ENCODE data around the gene WDR83. TPM values are rescaled to one million over a fixed set of nuclear protein-coding genes. Genes with fewer than 3 reads are reported as not detected.
A peak's percentile ranks its signal among the peaks of the same experiment; 100 is the strongest.

Gene WDR83
- total and polyA plus RNA-seq, 2 of the 4 experiments (the other 2 are of a cell fraction), result 5.9 to 8.9 TPM

- Histone ChIP-seq H2AFZ (replicated peaks; ENCODE audit: low read length, poor library complexity) (no peak overlapping the region), H3K36me3 (ENCODE audit: control insufficient read depth, insufficient read depth, low read length) (peaks cover 49% of the 10 kb centered on the region), H3K4ac (ENCODE audit: low read depth, low read length) (no peak overlapping the region), H2BK20ac (ENCODE audit: low read depth, low read length) (no peak overlapping the region), H3K79me1 (ENCODE audit: low read depth in 1 of 2, low read length in 2 of 2) (peaks cover 6 to 15% of the 10 kb centered on the region in 2 experiments), H3K14ac (replicated peaks; ENCODE audit: low read depth, low read length) (no peak overlapping the region), H3K27ac (ENCODE audit: insufficient read depth, low read length) (no peak overlapping the region), H3K9me1 (ENCODE audit: insufficient read depth, low read length) (no peaks in the 10 kb centered on the region), H4K20me1 (ENCODE audit: insufficient read depth, low read length) (peaks cover 20% of the 10 kb centered on the region), H4K5ac (ENCODE audit: low read depth, low read length) (no peak overlapping the region), H2BK120ac (ENCODE audit: low read depth, low read length) (no peak overlapping the region), H2AK5ac (ENCODE audit: low read depth, low read length) (no peak overlapping the region), H3K4me1 (ENCODE audit: control insufficient read depth, insufficient read depth, low read length) (no peaks in the 10 kb centered on the region; the same call in 1 of the 2 replicates), H2BK15ac (ENCODE audit: low read depth, low read length) (no peak overlapping the region), H3K4me3 (ENCODE audit: insufficient read depth, low read depth, low read length) (no peak overlapping the region), H4K8ac (ENCODE audit: low read depth in 2 of 2, low read length in 2 of 2) (no peak overlapping the region), H3K4me2 (ENCODE audit: low read depth, low read length) (no peak overlapping the region), H3K18ac (ENCODE audit: low read depth, low read length) (no peak overlapping the region), H2AK9ac (replicated peaks; ENCODE audit: low read depth, low read length, poor library complexity) (no peak overlapping the region), H2BK5ac (ENCODE audit: low read depth, low read length, poor library complexity, severe bottlenecking) (no peak overlapping the region), H3K9ac (ENCODE audit: low read depth, low read length) (no peak overlapping the region), H3K9me3 (ENCODE audit: control insufficient read depth, insufficient read depth, low read length) (peaks cover 41% of the 10 kb centered on the region), H3K27me3 (ENCODE audit: control insufficient read depth, insufficient read depth, low read length) (no peaks in the 10 kb centered on the region), H3K56ac (ENCODE audit: extremely low read depth, insufficient read depth, low read length) (no peak overlapping the region), H3K23ac (ENCODE audit: low read depth, low read length) (no peak overlapping the region), H4K91ac (ENCODE audit: insufficient read depth, low read depth, low read length) (no peak overlapping the region)
- no TSS peak for BruUV-seq (replicated peaks)
- in situ Hi-C loops (cut with MboI; ENCODE audit: low sequenced_read_pairs), result no loop called here
- dilution Hi-C loops (cut with HindIII; ENCODE audit: low sequenced_read_pairs, unreplicated experiment), result no loop called here
- CTCF ChIA-PET, result no interaction called here
- WGBS, 2 experiments (ENCODE audit: extremely low coverage in 2 of 2, insufficient read length in 1 of 2), result no CpG with 5 or more reads among the region's 4 CpGs
- ATAC-seq (ENCODE audit: low read depth) (peak; percentile 35; the same call in 1 of the 2 replicates), DNase-seq (peak; percentile 47)
- TF ChIP-seq SMC3 (IDR thresholded peaks at IDR 0.05; ENCODE audit: low read depth, low read length) (no peak), CEBPB (IDR thresholded peaks at IDR 0.05; ENCODE audit: low read depth, low read length) (no peak), CTCF (conservative IDR thresholded peaks at IDR 0.05; ENCODE audit: low read depth, low read length) (no peak), CHD1 (IDR thresholded peaks at IDR 0.05; ENCODE audit: low read depth, low read length) (no peak), MAFK (IDR thresholded peaks at IDR 0.05; ENCODE audit: low read depth, low read length) (no peak), ELK1 (IDR thresholded peaks at IDR 0.05; ENCODE audit: borderline replicate concordance, low read depth, low read length) (no peak), FOS (IDR thresholded peaks at IDR 0.05; ENCODE audit: low read depth, low read length) (no peak), RFX5 (IDR thresholded peaks at IDR 0.05; ENCODE audit: low read depth, low read length) (no peak), POLR2A (IDR thresholded peaks at IDR 0.05; ENCODE audit: low read depth, low read length) (no peak)
- POLR2A ChIA-PET (ENCODE audit: unreplicated experiment), result no interaction called here
- intact Hi-C loops (cut with micrococcal nuclease), result no loop called here
Measured at GRCh38 chr19:12623361-12624031, 43.1 kb upstream of the WDR83 start.
